GM19397 (cell line): ENCODE data around the gene LENG8.
A peak's percentile ranks its signal among the peaks of the same experiment; 100 is the strongest.
"Not testable (repeated sequence)": the region's sequence is repeated elsewhere in the genome, so short reads cannot be mapped to it uniquely, and the experiment has no call there.

ENCODE experiments used
- ATAC-seq: cut with Tn5 transposase; IDR thresholded peaks from one replicate; pipeline ENCODE4 v1.9.1; 2021; ENCODE audit warnings: mild to moderate bottlenecking, moderate library complexity; ENCODE audit not compliant: unreplicated experiment

Gene LENG8

GRCh38 chr19:54460230-54461005 lies 11.4 kb downstream of the LENG8 start:
- no peak for ATAC-seq

- no peak for ATAC-seq
Measured at GRCh38 chr19:54461210-54461609, 12.2 kb downstream of the LENG8 start.

- ATAC-seq: no peak
Measured at GRCh38 chr19:54461613-54462012, 12.6 kb downstream of the LENG8 start.

- ATAC-seq: no peak
Measured at GRCh38 chr19:54462047-54462654, 13.2 kb downstream of the LENG8 start.

GRCh38 chr19:54462655-54463530 lies 13.9 kb downstream of the LENG8 start:
- ATAC-seq: peak; percentile 17

- peak; percentile 43 for ATAC-seq
Measured at GRCh38 chr19:54463531-54464043, 14.6 kb downstream of the LENG8 start, which contains the start of gene LENG9. Gene LENG9 (minus strand): TSS chr19:54463778. CDS start chr19:54463526, 252 bp downstream.

GRCh38 chr19:54464044-54464629 lies 15.1 kb downstream of the LENG8 start:
- peak; percentile 38 for ATAC-seq

- ATAC-seq: peak; percentile 48
Measured at GRCh38 chr19:54464630-54465425, 15.8 kb downstream of the LENG8 start.

GRCh38 chr19:54465426-54466109 lies 16.6 kb downstream of the LENG8 start:
- ATAC-seq: no peak

- not testable (repeated sequence) for ATAC-seq
Measured at GRCh38 chr19:54466110-54466480, 17.1 kb downstream of the LENG8 start.

- no peak for ATAC-seq
Measured at GRCh38 chr19:54469496-54469934, 20.5 kb downstream of the LENG8 start.

GRCh38 chr19:54470276-54470887 lies 21.4 kb downstream of the LENG8 start:
- ATAC-seq: no peak

GRCh38 chr19:54470991-54471782 lies 22.2 kb downstream of the LENG8 start:
- no peak for ATAC-seq

- ATAC-seq: no peak
Measured at GRCh38 chr19:54473071-54473891, 24.3 kb downstream of the LENG8 start, which contains the start of gene CDC42EP5. Gene CDC42EP5 (minus strand): TSS chr19:54473296. CDS start chr19:54465547, 7,749 bp downstream.

GRCh38 chr19:54473892-54474372 lies 24.9 kb downstream of the LENG8 start:
- no peak for ATAC-seq

- ATAC-seq: no peak
Measured at GRCh38 chr19:54475706-54476105, 26.7 kb downstream of the LENG8 start.

GRCh38 chr19:54477650-54478049 lies 28.7 kb downstream of the LENG8 start:
- ATAC-seq: no peak
